ENCODE data around the gene STH. TPM values are rescaled to one million over a fixed set of nuclear protein-coding genes. Genes with fewer than 3 reads are reported as not detected.
"Not testable (repeated sequence)": the region's sequence is repeated elsewhere in the genome, so short reads cannot be mapped to it uniquely, and the experiment has no call there.

Gene STH
- total RNA-seq, 1 donor from 2014 or later: not detected

DNA sequence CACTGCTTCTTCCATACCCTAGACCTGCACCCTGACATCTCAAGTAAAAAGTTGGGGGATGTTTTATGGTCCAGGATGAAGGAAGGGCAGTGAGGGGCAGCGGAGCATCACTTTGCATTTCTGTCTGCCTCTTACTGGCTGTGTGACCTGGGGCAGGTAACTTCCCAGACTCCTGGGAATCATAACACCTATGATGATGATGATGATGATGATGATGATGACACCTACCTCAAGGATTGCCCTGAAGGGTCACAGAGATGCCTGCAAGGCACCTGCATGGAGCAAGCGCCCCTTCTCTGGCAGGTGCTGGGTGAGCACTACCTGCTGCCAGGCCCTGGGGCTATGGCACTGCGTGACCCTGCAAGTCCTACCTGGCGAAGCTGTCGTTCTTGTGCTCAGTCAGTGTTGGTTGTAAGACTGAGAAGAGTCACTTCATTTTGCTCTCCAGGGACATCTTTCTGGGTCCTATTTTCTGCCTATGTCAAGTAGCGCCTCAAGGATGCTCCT is 46.2 kb upstream of the STH start:
- no peak for DNase-seq (ENCODE audit: extremely low spot score, unreplicated experiment)
- Mint-ChIP-seq H3K4me1 (ENCODE audit: unreplicated experiment) (no peaks in the 10 kb centered on the region), H3K9me3 (ENCODE audit: unreplicated experiment) (no peaks in the 10 kb centered on the region), H3K4me3 (ENCODE audit: unreplicated experiment) (no peak overlapping the region), H3K27ac (ENCODE audit: unreplicated experiment) (no peak overlapping the region), H3K27me3 (ENCODE audit: unreplicated experiment) (peaks cover 38% of the 10 kb centered on the region), H3K36me3 (ENCODE audit: unreplicated experiment) (no peaks in the 10 kb centered on the region)
- TF ChIP-seq CTCF (IDR thresholded peaks at IDR 0.05): no peak

GRCh38 chr17:45953561-45953960 is 45.5 kb upstream of the STH start:
- no peaks in the 10 kb centered on the region for H3K36me3 Mint-ChIP-seq (ENCODE audit: unreplicated experiment)
- H3K27me3 Mint-ChIP-seq (ENCODE audit: unreplicated experiment): peaks cover 38% of the 10 kb centered on the region
- DNase-seq (ENCODE audit: extremely low spot score, unreplicated experiment): no peak
- H3K4me1 Mint-ChIP-seq (ENCODE audit: unreplicated experiment): no peaks in the 10 kb centered on the region
- TF ChIP-seq CTCF (IDR thresholded peaks at IDR 0.05): no peak
- H3K27ac Mint-ChIP-seq (ENCODE audit: unreplicated experiment): no peak overlapping the region
- no peak overlapping the region for H3K4me3 Mint-ChIP-seq (ENCODE audit: unreplicated experiment)
- H3K9me3 Mint-ChIP-seq (ENCODE audit: unreplicated experiment): no peaks in the 10 kb centered on the region

DNA sequence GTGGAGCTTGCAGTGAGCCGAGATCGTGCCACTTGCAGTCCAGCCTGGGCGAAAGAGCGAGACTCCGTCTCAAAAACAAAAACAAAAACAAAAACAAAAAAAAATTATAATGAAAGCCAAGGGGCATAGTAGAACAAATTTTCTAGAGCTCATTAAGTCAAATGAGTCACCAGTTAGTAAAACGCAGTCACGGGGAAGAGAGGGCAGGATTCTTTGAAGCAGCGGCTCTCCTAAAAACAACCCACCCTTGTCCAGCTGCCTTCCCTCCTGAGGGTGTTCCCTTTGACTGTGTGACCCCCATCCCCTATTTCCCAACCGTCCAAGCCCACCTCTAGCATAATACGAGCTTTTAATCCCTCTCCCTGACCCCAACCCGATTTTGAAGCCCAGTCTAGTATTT is 44.1 kb upstream of the STH start:
- Mint-ChIP-seq H3K9me3 (ENCODE audit: unreplicated experiment) (no peaks in the 10 kb centered on the region), H3K27me3 (ENCODE audit: unreplicated experiment) (peaks cover 36% of the 10 kb centered on the region), H3K36me3 (ENCODE audit: unreplicated experiment) (no peaks in the 10 kb centered on the region), H3K4me3 (ENCODE audit: unreplicated experiment) (no peak overlapping the region), H3K4me1 (ENCODE audit: unreplicated experiment) (no peaks in the 10 kb centered on the region), H3K27ac (ENCODE audit: unreplicated experiment) (no peak overlapping the region)
- DNase-seq (ENCODE audit: extremely low spot score, unreplicated experiment): no peak
- no peak for TF ChIP-seq CTCF (IDR thresholded peaks at IDR 0.05)

GRCh38 chr17:45955326-45955725 is 43.7 kb upstream of the STH start:
- Mint-ChIP-seq H3K9me3 (ENCODE audit: unreplicated experiment) (no peaks in the 10 kb centered on the region), H3K27me3 (ENCODE audit: unreplicated experiment) (peaks cover 36% of the 10 kb centered on the region), H3K4me3 (ENCODE audit: unreplicated experiment) (no peak overlapping the region), H3K36me3 (ENCODE audit: unreplicated experiment) (no peaks in the 10 kb centered on the region), H3K27ac (ENCODE audit: unreplicated experiment) (no peak overlapping the region), H3K4me1 (ENCODE audit: unreplicated experiment) (no peaks in the 10 kb centered on the region)
- no peak for TF ChIP-seq CTCF (IDR thresholded peaks at IDR 0.05)
- no peak for DNase-seq (ENCODE audit: extremely low spot score, unreplicated experiment)

DNA sequence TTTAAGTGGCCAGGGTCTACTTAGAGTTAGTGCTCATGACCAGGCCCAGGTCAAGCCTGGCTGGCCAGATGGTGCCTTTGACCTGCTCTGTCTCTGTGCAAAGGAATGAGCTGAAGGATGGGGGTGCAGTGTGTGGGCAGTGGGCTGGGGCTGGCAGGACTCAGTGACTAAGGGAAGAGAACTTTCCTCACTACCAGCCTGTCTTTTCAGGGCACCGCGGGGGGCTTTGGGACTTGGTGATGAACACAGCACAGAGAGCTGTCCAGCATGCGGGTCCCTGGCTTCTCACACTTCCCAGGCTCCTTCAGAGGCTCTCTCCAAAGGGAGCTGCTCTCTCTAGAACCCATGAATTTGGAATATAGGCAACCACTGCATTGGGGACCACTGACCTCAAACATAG is 43.0 kb upstream of the STH start:
- Mint-ChIP-seq H3K36me3 (ENCODE audit: unreplicated experiment) (no peaks in the 10 kb centered on the region), H3K27me3 (ENCODE audit: unreplicated experiment) (peaks cover 36% of the 10 kb centered on the region), H3K9me3 (ENCODE audit: unreplicated experiment) (no peaks in the 10 kb centered on the region), H3K27ac (ENCODE audit: unreplicated experiment) (no peak overlapping the region), H3K4me3 (ENCODE audit: unreplicated experiment) (no peak overlapping the region), H3K4me1 (ENCODE audit: unreplicated experiment) (no peaks in the 10 kb centered on the region)
- TF ChIP-seq CTCF (IDR thresholded peaks at IDR 0.05): no peak
- DNase-seq (ENCODE audit: extremely low spot score, unreplicated experiment): no peak

DNA sequence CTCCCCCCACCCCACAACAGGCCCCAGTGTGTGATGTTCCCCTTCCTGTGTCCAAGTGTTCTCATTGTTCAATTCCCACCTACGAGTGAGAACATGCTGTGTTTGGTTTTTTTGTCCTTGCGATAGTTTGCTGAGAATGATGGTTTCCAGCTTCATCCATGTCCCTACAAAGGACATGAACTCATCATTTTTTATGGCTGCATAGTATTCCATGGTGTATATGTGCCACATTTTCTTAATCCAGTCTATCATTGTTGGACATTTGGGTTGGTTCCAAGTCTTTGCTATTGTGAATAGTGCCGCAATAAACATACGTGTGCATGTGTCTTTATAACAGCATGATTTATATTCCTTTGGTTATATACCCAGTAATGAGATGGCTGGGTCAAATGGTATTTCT is 42.3 kb upstream of the STH start:
- peaks cover 30% of the 10 kb centered on the region for H3K27me3 Mint-ChIP-seq (ENCODE audit: unreplicated experiment)
- H3K4me3 Mint-ChIP-seq (ENCODE audit: unreplicated experiment); H3K36me3 Mint-ChIP-seq (ENCODE audit: unreplicated experiment); H3K27ac Mint-ChIP-seq (ENCODE audit: unreplicated experiment); H3K4me1 Mint-ChIP-seq (ENCODE audit: unreplicated experiment); DNase-seq (ENCODE audit: extremely low spot score, unreplicated experiment); H3K9me3 Mint-ChIP-seq (ENCODE audit: unreplicated experiment): not testable (repeated sequence)
